HG03045 (cell line): ENCODE measurements around the gene CLIP1.
"Not testable (repeated sequence)": the region's sequence is repeated elsewhere in the genome, so short reads cannot be mapped to it uniquely, and the experiment has no call there.

ENCODE experiments used
- ATAC-seq: cut with Tn5 transposase; IDR thresholded peaks from one replicate; pipeline ENCODE4 v1.9.1; 2021; ENCODE audit warnings: mild to moderate bottlenecking, moderate library complexity; ENCODE audit not compliant: unreplicated experiment

Gene CLIP1

GRCh38 chr12:122265476-122265875, 157.0 kb downstream of the CLIP1 start:
- peak; percentile 8 for ATAC-seq

- ATAC-seq = not testable (repeated sequence)
Observed at GRCh38 chr12:122260735-122261134, 161.7 kb downstream of the CLIP1 start.

DNA sequence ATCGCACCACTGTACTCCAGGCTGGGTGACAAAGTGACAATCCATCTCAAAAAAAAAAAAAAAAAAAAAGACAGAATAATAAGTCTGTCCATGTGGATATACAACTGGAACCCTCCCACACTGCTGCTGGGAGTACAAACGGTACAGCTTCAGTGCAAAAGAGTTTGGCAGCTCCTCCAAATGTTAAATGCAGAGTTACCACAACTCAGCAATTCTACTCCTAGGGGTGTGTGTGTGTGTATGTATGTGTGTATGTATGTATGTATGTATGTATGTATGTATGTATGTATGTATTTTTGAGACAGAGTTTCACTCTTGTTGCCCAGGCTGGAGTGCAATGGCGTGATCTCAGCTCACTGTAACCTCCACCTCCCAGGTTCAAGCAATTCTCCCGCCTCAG, 163.5 kb downstream of the CLIP1 start:
- ATAC-seq = not testable (repeated sequence)

DNA sequence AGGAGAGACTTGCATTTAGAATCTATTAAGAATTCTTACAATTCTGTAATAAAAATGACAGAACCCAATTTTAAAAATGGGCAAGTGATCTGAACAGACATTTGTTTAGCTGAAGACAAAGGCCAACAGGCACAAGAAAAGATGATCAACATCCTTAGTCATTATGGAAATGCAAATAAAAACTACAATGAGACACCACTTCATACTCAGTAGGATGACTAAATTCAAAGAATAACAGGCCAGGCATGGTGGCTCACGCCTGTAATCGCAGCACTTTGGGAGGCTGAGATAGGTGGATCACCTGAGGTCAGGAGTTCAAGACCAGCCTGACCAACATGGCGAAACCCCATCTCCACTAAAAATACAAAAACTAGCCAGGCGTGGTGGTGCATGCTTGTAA, 164.0 kb downstream of the CLIP1 start:
- ATAC-seq = not testable (repeated sequence)

DNA sequence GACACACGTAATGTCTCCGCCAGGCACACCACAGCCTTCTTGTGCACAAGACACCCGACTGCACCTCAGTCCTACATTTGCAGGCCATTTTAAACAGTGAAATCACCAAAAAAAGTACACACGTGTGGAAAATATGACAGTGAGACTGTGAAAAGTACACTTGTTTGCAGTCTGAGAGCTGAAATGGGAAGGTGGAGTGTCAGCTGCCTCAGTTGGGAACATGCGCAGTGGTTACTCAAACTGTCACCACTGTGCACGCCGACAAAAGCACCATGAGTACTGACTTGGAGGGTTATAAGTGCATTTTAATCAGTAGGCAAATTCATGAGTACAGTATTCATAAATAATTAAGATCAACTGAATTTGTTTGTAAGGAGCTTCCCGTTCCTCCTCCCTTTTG, 171.9 kb downstream of the CLIP1 start:
- ATAC-seq = no peak

DNA sequence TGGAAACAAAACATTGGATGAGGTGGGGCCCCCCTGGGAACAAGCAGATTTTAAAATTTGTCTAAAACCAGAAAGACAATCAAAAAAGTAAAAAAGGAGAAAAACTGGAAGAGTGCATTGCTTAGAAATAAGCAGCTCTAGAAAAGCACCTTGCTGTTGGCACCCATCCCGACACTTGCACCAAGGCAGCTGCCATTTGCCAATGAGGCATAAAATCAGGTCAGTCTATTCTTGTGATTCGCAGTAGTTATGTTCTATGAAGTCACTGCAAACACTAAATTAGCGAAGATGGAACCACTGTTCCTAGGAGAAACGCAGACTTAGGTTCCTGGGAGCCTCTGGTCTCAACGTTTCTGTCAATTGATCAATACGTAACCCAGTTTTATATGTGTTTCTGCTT, 172.4 kb downstream of the CLIP1 start:
- ATAC-seq = no peak

GRCh38 chr12:122245553-122245952, 176.9 kb downstream of the CLIP1 start:
- no peak for ATAC-seq

GRCh38 chr12:122244565-122245371, 177.7 kb downstream of the CLIP1 start:
- no peak for ATAC-seq

- no peak for ATAC-seq
Observed at GRCh38 chr12:122243965-122244364, 178.5 kb downstream of the CLIP1 start.

DNA sequence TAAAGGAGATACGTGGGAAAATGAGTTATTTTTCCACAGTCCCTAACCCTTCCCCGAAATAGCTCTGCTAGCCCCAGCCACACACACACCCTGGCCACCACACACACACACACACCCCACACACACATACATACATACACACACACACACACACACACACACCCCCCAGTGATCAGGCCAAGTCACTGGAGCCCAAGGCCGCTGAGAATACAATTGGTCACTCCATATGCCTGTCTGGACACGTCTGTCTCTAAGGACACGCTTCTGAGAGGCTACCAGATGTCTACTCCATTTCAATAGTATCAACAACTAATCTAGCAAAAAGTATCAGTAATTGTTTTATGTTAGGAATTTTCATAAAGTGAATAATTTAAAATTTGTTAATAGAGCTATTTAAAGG, 183.6 kb downstream of the CLIP1 start:
- ATAC-seq = no peak

DNA sequence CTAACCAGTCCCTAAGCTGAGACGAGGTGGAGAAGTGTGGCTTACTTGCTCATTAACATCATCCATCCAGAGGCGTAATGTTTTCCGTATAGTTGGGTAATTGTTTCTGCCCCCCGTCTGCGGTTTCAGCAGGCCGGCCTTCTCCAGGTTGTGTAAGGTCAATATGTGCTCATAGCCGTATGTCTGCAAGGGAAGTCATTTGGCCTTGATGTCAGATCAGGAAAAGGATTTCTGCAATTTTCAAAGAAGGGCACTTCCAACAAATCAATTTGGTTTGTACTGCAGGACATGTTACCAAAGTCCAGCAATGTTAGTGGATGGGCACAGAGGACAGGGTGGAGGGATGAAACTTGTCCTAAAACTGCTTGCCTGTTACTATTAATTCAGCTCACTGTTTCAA, 186.7 kb downstream of the CLIP1 start:
- no peak for ATAC-seq

GRCh38 chr12:122232691-122233090, 189.8 kb downstream of the CLIP1 start:
- no peak for ATAC-seq

DNA sequence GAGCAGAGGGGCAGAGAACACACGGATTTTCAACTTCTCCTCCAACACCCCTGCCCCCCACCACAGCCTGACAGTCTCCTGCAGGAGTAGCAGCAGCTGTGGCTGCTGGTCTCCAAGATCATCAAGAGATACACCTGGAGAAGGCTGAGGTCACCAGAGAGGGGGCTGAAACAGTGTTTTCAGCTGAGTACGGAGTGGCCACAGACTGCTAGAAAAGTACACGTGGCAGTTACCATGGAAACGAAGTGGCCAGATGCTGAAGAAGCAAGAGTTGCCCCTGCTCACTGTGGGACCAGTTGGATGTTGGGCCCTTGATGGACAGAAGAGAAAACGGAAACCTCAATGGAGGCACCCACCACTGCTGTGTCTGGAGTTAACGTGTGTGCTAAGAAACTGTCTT, 191.7 kb downstream of the CLIP1 start:
- no peak for ATAC-seq

GRCh38 chr12:122228092-122228491, 194.4 kb downstream of the CLIP1 start:
- no peak for ATAC-seq

- ATAC-seq = no peak
Observed at GRCh38 chr12:122227341-122227740, 195.1 kb downstream of the CLIP1 start.

- ATAC-seq = peak; percentile 46
Observed at GRCh38 chr12:122226366-122227125, 195.9 kb downstream of the CLIP1 start.

GRCh38 chr12:122225683-122226365, 196.6 kb downstream of the CLIP1 start, which contains the start of gene DIABLO:
Gene DIABLO (minus strand): TSS chr12:122226052. CDS start chr12:122226014, 38 bp downstream.
- peak; percentile 89 for ATAC-seq
